HG03439 (cell line): Measurements from ENCODE around the gene GLIPR1L2.
"Not testable (repeated sequence)": the region's sequence is repeated elsewhere in the genome, so short reads cannot be mapped to it uniquely, and the experiment has no call there.

Experiments
- ATAC-seq: cut with Tn5 transposase; IDR thresholded peaks from one replicate; pipeline ENCODE4 v1.9.1; 2021; ENCODE audit warnings: mild to moderate bottlenecking, moderate library complexity; ENCODE audit not compliant: unreplicated experiment

The GLIPR1L2 gene

DNA sequence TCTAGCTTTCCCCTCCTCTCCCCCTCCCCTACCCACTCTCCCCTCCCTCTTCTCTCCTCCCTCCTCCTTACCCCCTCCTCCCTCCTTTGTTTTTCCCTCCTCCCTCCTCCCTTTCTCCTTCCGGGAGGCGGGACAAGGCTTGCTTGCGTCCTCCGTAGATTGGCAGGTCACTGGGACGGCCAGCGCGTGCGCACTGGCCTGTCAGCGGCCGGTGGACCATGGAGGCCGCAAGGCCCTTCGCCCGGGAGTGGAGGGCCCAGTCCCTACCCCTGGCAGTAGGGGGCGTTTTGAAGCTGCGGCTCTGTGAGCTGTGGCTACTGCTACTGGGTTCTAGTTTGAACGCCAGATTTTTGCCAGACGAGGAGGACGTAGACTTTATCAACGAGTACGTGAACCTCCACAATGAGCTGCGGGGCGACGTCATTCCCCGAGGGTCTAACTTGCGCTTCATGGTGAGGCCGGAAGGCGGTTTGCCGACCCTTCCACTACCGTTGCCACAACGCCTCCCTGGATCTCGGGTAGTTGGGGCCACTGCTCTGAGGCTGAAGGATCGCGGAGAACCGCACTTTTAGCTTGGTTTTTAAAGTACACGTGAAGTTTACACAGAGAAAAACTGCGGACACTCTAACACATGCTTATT lies at the start of gene GLIPR1L2:
Gene GLIPR1L2, plus strand, starts transcription at position 191 of the 640 bp plus-strand sequence. Its CDS starts 28 bp downstream, at position 219.
- ATAC-seq, result peak; percentile 99

DNA sequence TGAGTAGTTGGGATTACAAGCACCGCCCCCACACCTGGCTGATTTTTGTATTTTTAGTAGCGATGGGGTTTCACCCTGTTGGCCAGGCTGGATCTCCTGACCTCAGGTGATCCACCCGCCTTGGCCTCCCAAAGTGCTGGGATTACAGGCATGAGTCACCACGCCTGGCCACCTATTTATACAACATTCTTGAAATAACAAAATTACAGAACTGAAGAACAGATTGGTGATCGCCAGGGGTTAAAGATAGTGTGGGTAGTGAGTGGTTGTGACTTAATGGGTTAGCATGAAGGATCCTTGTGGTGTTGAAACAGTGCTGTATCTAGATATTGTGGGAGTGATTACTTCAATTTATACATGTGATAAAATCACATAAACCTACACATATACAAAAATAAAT lies 49.0 kb upstream of the GLIPR1L2 start:
- no peak for ATAC-seq

DNA sequence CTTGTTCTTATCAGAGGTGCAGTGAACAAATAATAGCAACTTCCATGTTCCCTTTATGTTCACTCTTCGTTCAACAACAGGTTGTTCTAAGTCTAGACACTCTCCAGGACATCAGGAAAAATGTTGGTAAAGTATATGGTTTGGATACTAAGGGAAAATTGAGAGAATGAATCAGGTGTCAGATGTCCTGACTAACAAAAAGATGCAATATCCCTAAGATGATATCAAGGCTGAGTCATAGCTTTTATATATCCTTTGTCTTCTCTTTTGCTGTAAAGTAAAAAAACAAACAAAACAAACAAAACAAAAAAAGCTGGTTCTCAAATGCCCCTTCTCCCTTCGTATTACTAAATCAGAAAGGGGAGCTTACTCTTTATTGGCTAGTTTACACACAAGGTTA lies 45.4 kb upstream of the GLIPR1L2 start:
- no peak for ATAC-seq

DNA sequence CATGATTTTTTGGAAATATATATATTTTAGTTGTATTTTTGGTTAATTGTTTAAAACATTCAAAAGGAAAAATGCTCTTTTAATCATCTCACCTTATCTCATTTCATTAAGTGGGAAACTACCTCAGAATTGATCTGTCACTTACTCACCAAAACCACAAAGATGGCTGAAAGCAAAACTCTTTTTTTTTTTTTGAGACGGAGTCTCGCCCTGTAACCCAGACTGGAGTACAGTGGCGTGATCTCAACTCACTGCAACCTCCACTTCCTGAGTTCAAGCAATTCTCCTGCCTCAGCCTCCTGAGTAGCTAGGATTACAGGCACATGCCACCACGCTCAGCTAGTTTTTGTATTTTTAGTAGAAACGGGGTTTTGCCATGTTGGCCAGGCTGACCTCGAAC lies 44.7 kb upstream of the GLIPR1L2 start:
- not testable (repeated sequence) for ATAC-seq

DNA sequence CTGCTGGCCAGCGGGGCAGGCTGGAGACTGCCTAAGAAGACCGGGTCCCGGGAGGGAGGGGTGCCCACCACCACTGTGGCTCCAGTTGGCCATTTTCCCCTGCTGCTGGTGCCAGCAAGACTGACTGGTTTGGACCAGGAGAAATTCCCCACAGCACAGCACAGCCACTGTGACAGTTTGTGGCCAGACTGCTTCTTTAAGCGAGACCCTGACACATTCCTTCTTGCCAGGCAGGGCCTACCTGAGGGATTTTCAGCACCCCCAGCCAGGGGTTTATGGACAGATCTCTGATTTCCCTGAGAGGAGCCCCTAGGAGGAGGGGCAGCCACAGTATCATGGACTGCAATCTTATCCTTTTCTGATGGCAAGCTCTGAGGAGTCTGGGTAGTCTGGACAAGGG lies 40.9 kb upstream of the GLIPR1L2 start:
- no peak for ATAC-seq

DNA sequence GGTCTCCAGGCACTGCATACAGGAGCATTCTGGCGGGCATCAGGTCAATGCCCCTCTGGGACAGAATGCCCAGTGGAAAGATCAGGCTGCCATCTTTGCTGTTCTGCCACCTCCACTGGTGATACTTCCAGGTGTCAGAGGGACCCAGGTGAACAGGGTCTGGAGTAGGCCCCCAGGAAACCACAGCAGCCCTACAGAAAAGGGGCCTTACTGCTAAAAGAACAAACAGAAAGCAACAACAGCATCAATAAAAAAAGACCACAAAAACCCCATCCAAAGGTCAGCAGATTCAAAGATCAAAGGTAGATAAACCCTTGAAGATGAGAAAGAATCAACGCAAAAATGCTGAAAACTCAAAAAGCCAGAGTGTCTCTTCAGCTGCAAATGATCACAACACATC lies 40.5 kb upstream of the GLIPR1L2 start:
- ATAC-seq, result no peak

DNA sequence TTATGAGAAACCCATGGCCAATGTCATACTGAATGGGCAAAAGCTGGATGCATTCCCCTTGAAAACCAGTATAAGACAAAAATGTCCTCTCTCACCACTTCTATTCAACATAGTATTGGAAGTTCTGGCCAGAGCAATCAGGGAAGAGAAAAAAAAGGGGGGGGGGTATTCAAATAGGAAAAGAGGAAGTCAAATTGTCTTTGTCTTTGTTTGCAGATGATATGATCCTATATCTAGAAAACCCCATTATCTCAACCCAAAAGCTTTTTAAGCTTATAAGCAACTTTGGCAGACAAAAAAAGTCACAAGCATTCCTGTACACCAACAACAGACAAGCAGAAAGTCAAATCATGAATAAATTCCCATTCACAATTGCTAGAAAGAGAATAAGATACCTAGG lies 36.9 kb upstream of the GLIPR1L2 start:
- ATAC-seq, result no peak

DNA sequence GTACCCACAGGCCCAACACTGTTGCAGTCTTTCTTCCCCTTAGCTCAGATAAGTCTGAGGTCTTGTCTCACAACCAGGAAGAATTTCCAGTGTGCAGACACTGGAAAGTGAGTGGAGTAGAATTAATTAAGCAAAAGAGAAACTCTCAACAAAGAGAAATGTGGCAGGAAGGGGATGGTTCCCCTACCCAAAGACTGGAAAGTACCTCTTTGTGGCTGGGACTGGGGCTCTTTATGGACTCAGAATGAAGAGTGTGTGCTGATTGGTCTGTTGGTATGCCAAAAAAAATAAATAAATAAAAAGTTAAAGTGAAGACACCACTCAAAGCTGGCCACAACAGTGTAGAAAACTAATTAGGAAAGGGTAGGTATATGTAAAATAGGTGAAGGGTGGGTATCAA lies 30.0 kb upstream of the GLIPR1L2 start:
- ATAC-seq, result no peak

DNA sequence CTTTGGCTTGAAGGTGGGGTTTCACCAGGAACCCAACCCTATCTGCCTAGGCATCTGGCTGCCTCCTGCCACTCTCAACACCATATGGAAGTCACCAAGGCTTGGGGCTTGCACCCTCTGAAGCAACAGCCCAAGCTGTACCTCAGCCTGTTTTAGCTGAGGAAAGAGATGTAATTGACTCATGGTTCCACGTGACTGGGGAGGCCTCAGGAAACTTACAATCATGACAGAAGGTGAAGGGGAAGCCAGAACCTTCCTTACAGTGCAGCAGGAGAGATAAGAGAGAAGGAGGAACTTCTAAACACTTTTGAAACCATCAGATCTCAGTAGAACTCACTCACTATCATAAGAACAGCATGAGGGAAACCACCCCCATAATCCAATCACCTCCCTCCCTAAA lies 29.5 kb upstream of the GLIPR1L2 start:
- no peak for ATAC-seq

DNA sequence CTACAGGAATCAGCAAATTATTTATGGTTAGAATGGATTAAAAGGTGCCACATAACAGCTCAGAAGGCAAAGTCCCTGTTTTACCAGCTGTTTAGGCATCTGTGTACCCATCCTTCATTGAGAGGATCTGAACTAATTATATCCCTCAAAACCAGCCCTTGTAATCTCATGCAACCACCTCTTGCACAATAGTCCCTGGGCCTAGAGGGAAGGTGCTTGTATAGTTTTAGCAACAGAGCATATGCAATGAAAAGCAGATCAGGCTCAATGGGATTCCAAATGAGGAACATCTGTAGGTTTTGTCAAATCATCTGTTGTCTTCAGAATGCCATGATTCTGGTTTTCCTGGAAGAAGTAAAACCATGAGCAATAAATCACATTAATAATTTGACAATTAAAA lies 26.0 kb upstream of the GLIPR1L2 start:
- no peak for ATAC-seq

DNA sequence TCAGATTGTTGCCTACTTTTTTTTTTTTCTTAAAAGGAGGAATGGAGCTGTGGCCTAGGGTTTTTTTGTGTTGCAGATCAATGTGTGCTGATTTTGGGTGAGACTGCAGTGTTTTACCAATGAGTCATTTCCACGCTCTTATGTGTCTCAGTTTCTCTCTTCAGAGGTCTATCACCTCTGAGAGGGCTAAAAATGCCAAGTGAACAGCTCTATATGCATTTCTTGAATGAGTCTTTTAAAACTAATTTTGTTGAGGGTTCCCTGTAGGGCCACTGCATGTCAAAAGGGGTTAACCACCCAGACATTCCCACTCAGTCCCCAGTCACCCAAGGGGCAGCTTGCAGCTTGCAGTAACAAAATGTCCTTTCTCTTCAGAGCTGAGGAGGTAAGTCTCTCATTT lies 24.3 kb upstream of the GLIPR1L2 start:
- peak; percentile 77 for ATAC-seq

DNA sequence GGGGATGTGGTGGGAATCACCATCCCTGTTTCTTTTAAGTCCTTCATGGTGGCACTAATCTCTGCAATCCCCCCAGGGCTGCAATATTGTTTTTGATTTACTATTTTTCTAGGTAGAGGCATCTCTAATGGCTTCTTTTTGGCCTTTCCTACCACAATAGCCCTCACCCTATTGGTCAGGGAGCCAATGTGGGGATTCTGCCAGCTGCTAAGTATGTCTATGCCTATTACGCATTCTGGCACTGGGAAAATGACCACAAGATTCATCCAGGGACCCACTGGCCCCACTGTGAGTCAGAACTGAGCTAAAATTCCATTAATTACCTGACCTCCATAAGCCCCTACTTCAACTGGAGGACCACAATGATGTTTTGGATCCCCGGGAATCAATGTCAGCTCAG lies 15.9 kb upstream of the GLIPR1L2 start:
- no peak for ATAC-seq

DNA sequence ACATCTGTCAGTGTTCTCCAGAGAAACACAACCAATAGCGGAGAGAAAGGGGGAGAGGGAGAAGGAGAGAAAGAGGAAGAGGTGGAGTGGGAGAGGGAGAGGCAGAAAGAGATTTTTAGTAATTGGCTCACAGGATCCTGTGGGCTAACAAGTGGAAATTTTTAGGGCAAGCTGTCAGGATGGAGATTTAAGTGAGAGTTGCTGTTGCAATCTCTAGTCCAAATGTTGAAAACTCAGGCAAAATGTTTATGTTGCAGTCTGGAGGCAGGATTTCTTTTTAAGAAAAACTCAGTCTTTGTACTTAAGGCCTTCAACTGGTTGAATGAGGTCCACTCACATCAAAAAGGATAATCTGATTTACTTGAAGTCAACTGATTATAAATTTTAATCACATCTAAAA lies 12.5 kb upstream of the GLIPR1L2 start:
- ATAC-seq, result no peak

DNA sequence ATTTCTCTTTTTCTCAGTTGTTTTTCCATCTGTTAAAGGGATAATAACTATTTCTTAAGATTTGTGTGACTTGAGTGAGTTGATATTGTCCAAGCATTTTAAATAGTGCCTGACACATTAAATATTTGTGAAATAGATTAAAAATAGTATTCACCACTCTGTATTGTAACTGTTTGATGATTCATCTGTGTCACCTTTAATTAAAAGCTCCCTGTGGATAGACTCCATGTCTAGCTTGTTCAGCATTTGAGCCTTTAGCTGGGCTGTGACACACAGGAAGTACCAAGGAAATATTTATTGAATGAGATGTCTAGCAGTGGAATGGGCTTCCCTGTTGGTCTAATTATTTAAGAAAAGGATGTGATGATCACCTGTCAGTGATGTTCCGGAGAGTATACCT lies 1.8 kb upstream of the GLIPR1L2 start:
- ATAC-seq, result no peak

DNA sequence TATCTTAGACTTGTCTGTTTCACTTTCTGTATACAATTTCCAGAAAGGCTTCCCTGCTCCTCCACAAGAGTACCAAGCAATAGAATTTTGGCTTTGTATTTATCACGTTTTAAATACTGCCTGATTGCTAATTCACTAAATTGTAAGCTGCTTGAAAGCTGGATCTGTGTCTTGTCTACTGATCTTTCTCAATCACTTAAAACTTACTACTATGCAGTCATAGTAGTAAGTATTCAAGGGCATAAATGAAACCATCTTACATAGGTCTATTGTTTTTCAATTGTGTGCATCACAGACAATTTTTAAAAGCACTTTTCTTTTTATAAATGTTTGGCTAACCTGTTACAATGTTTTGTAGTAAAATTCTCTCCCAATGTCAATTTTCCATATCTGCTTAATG lies 1.2 kb upstream of the GLIPR1L2 start:
- no peak for ATAC-seq

DNA sequence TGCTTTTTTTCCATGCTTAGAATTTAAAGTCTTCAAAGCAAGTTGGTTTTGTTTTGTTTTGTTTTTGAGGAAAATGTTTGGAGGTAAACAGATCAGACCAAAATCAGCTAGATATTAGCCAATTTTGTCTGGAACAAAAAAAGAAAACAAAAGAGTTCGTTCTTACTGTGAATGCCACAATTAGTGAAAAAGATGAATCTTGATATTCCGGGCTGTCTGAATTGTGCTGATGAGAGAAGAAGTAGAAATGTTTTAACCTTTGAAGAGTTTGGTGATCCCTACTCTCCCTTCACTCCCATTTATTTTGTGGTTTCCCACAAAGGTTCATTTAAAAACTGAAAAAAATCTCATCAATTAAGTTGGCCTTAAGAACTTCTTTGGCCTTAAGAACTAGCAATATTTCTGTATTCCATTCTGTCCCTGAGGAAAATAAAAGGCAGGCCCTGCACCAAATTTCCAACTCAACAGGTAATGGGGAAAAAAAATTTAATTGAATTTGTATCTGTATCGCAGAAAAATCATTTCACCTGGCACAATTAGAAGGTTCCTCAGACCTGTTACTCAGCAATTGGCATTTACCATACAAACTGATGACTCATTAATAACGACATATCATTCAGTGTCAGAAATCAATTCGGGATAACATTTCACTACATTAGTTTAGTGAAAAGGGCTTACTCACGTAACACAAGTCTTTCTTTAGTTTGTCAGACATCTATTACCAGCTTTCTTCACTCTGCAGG lies 562 bp upstream of the GLIPR1L2 start:
- no peak for ATAC-seq

DNA sequence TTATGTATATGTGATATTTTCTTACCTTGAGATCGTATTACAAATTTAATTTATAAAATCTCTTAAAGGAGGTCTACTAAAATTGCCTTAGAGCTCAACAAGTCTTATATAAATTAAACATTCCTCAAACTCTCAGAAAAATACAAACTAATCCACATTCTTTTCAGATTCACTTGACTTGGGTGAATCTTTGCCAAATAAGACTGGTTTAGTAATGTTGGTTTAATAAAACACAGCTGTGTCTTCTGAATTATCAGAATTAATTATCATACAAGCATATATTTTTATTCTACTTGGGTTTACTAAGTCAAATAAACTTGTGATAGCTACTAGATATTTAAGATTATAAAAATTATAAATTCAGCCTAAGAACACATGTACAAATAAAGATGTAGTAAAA lies 13.3 kb downstream of the GLIPR1L2 start:
- no peak for ATAC-seq

DNA sequence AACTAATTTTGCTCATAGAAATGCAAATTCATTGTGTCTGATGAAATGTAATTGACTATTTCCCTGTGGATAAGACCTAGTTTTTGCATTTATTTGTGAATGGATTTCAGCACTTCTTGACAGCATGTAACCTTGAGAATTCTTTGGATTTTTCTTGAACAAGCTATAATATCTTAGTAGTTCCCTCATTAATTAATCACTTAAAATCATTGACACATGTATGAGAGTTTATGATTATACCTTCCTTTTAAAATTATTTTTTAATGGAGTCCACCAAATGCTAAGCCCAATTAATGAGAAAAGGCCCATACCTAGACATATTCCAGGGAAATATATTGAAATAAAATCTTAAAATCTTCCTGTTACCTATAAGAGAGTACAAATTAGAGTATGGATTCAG lies 16.8 kb downstream of the GLIPR1L2 start:
- no peak for ATAC-seq

DNA sequence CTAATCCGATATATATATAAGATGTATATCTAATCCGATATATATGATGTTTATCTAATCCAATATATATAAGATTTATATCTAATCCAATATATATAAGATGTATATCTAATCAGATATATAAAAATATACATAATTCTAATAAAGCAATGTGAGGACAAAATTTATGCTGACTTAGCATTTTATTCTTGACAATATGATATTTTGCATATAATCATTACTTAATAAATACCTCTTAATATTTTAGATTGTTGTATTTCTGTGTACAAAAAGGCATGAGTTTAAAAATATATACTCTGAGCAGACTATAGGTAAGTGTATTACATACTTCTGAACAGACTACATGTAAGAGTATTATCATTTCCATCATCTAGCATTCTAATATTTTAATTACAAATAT lies 18.9 kb downstream of the GLIPR1L2 start:
- ATAC-seq, result no peak

DNA sequence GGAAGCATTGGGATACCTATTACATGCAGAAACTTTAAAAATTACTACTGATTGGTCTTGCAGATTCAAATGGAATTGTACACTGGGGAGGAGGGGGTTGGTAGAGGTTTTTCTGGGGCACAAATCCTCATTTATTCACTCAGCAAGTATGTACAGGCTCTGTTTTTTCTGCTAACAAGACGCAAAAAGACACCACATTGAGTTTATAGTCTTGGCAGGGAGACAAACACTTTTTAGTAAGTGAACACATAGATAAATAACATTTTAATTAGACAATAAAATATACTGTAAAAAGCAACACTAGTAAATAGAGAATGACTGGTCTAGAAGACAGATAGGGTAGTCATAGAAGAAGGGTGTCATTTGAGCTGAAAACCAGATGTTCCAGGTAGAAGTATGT lies 23.8 kb downstream of the GLIPR1L2 start:
- ATAC-seq, result no peak

DNA sequence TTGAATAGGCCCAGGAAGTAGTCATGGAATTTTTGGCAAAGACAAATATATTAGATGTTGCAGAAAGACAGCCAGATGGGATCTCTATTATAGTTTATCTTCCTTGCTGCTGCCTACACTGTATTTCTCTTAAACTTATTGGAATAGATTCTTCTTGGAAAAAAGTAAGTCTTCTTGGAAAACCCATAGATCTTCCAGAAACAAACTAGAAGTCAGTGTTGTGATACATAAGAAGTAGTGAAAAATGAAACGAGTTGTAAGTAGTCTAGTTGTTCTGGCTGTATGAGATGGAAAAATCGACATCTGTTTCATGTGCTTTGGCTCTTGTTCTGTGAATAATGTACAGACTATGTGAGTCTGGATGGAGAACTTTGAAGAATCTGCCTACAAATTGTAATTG lies 29.0 kb downstream of the GLIPR1L2 start:
- no peak for ATAC-seq

DNA sequence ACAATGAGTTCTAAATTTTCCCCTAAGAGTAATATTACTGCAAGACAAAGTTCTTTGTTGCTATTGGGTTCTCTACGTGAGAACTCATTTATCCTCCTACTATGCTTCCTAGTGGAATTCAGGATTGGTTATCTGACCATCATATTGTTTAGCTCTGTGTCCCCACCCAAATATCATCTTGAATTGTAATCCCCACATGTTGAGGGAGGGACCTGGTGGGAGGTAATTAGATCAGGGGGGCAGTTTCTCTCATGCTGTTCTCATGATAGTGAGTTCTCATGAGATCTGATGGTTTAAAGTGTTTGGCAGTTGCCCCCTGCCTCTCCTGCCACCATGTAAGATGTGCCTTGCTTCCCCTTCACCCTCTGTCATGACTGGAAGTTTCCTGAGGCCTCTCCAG lies 36.6 kb downstream of the GLIPR1L2 start:
- no peak for ATAC-seq

DNA sequence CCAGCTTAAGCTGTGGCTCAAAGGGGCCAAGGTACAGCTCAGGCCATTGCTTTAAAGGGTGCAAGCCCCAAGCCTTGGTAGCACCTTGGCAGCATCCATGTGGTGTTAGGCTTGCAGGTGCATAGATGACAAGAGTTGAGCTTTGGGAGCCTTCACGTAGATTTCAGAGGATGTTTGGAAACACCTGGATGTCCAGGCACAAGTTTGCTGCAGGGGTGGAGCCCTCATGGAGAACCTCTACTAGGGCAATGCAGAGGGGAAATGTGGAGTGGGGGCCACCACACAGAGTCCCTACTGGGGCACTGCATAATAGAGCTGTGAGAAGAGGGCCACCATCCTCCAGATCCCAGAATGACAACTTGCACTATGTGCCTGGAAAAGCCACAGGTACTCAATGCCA lies 37.9 kb downstream of the GLIPR1L2 start:
- ATAC-seq, result no peak
